HCT116 (cell line): ENCODE measurements around the gene FLNC. TPM values are rescaled to one million over a fixed set of nuclear protein-coding genes. Genes with fewer than 3 reads are reported as not detected.
A peak's percentile ranks its signal among the peaks of the same experiment; 100 is the strongest.

Experiments
- ATAC-seq: fragments of 200-7000 bp; cut with Tn5 transposase; 2 replicates; pipeline ENCODE4 v1.9.1; 2020; ENCODE audit warnings: mild to moderate bottlenecking, moderate library complexity
- BruUV-seq: library from RNA; stranded (reverse); fragments of 400-500 nt; replicated peaks from 2 replicates; lab custom pipeline; 2021; lab: Mats Ljungman, UMichigan
- CTCF ChIA-PET: fragments of 300-600 bp; sonication (Branson Sonifier 250); formaldehyde crosslinking; loops from one replicate; lab custom pipeline; 2021; ENCODE audit warnings: antibody characterized with exemption; lab: Charles Lee
- POLR2A ChIA-PET: fragments of 300-600, 350-600 bp; sonication (Branson Sonifier 250); formaldehyde crosslinking; loops from one replicate; lab custom pipeline; 2021; ENCODE audit warnings: antibody characterized with exemption; lab: Charles Lee
- RAD21 ChIA-PET, 2 experiments: fragments of 300-600 bp; sonication (Branson Sonifier 250); formaldehyde crosslinking; loops; one replicate each; lab custom pipeline; 2023; ENCODE audit warnings: low total read pairs in 2 of 2; ENCODE audit not compliant: uncharacterized antibody in 2 of 2, unreplicated experiment in 2 of 2, low non-redundant PET in 1 of 2; lab: Charles Lee
- DNase-seq: peaks from one replicate; pipeline ENCODE4 v3.0.0-alpha.2; 2010; ENCODE audit warnings: low read depth, low spot score
- H2AFZ ChIP-seq: fragments of 200-600 bp; shearing (Covaris generic), sonication (generic); 2 replicates; pipeline ENCODE4 v1.6.1; 2017; ENCODE audit warnings: low read depth, mixed run types, mixed read lengths, antibody characterized with exemption, low read length; ENCODE audit not compliant: poor library complexity, severe bottlenecking
- H3K27ac ChIP-seq: 2 replicates; pipeline ENCODE4 v1.5.1; 2012; ENCODE audit warnings: low read depth, low read length
- H3K27me3 ChIP-seq: fragments of 200-600 bp; sonication (generic); 2 replicates; pipeline ENCODE4 v1.6.1; 2016; ENCODE audit warnings: mixed run types, low read length, mixed read lengths; ENCODE audit not compliant: insufficient read depth
- H3K36me3 ChIP-seq, 2 experiments: fragments of 200-500 bp in 1 of 2; fragments of 200-600 bp in 1 of 2; sonication (Bioruptor generic) in 1 of 2; sonication (generic) in 1 of 2; 2 replicates each; pipeline versions ENCODE4 v1.5.1 to v1.6.1; 2014 to 2016; ENCODE audit warnings: low read length in 2 of 2, inconsistent platforms in 1 of 2, mixed read lengths in 1 of 2, mixed run types in 1 of 2; ENCODE audit not compliant: insufficient read depth in 2 of 2, control insufficient read depth in 1 of 2
- H3K4me1 ChIP-seq, 2 experiments: fragments of 200-600 bp in 1 of 2; sonication (generic) in 1 of 2; 2 replicates each; pipeline versions ENCODE4 v1.5.1 to v1.6.1; 2012 to 2017; ENCODE audit warnings: low read length in 2 of 2, inconsistent platforms in 1 of 2, mild to moderate bottlenecking in 1 of 2, mixed read lengths in 1 of 2, mixed run types in 1 of 2, moderate library complexity in 1 of 2; ENCODE audit not compliant: insufficient read depth in 2 of 2, control insufficient read depth in 1 of 2
- H3K4me2 ChIP-seq: fragments of 200-600 bp; sonication (generic); 2 replicates; pipeline ENCODE4 v1.6.1; 2017; ENCODE audit warnings: mixed run types, low read length, mixed read lengths
- H3K4me3 ChIP-seq, 2 experiments: fragments of 200-600 bp in 1 of 2; sonication (generic) in 1 of 2; replicated peaks in 1 of 2; 2 replicates each; pipeline ENCODE4 v1.5.1; 2011 to 2016; ENCODE audit warnings: low read length in 2 of 2, control low read depth in 1 of 2, low read depth in 1 of 2, mild to moderate bottlenecking in 1 of 2, mixed read lengths in 1 of 2, mixed run types in 1 of 2
- H3K79me2 ChIP-seq: fragments of 200-600 bp; sonication (generic); 2 replicates; pipeline ENCODE4 v1.6.1; 2017; ENCODE audit warnings: mild to moderate bottlenecking, mixed run types, low read length, moderate library complexity, mixed read lengths; ENCODE audit not compliant: insufficient read depth
- H3K9ac ChIP-seq: fragments of 200-600 bp; sonication (generic); 2 replicates; pipeline ENCODE4 v1.6.1; 2016; ENCODE audit warnings: low read length, mixed read lengths
- H3K9me2 ChIP-seq: fragments of 200-600 bp; sonication (generic), shearing (Covaris generic); 2 replicates; pipeline ENCODE4 v1.6.1; 2017; ENCODE audit warnings: mixed run types, mild to moderate bottlenecking, moderate library complexity; ENCODE audit not compliant: insufficient read depth
- H3K9me3 ChIP-seq, 2 experiments: fragments of 200-500 bp in 1 of 2; fragments of 200-600 bp in 1 of 2; sonication (Bioruptor generic) in 1 of 2; sonication (generic) in 1 of 2; 2 replicates each; pipeline ENCODE4 v1.6.1; 2014 to 2017; ENCODE audit warnings: low read length in 2 of 2, mixed read lengths in 2 of 2, inconsistent platforms in 1 of 2, low read depth in 1 of 2, mild to moderate bottlenecking in 1 of 2, mixed run types in 1 of 2, moderate library complexity in 1 of 2; ENCODE audit not compliant: control insufficient read depth in 1 of 2, insufficient read depth in 1 of 2
- H4K20me1 ChIP-seq: fragments of 200-600 bp; sonication (generic), shearing (Covaris generic); 2 replicates; pipeline ENCODE4 v1.6.1; 2017; ENCODE audit warnings: mixed run types, mild to moderate bottlenecking, moderate library complexity; ENCODE audit not compliant: insufficient read depth
- CBX3 ChIP-seq: IDR thresholded peaks from 2 replicates; pipeline ENCODE4 v1.6.1; 2012; ENCODE audit warnings: low read depth
- CEBPB ChIP-seq: IDR thresholded peaks from 2 replicates; pipeline ENCODE4 v1.6.1; 2012; ENCODE audit warnings: low read depth
- ELF1 ChIP-seq: IDR thresholded peaks from 2 replicates; pipeline ENCODE4 v1.6.1; 2012; ENCODE audit warnings: low read depth, borderline replicate concordance
- EZH2 ChIP-seq: fragments of 200-600 bp; sonication (generic); IDR thresholded peaks from 2 replicates; pipeline ENCODE4 v1.6.1; 2017; ENCODE audit warnings: antibody characterized with exemption, mixed run types
- EZH2phosphoT487 ChIP-seq: fragments of 200-600 bp; IDR thresholded peaks from 2 replicates; pipeline ENCODE4 v1.6.1; 2018; ENCODE audit warnings: antibody characterized with exemption, borderline replicate concordance
- FOSL1 ChIP-seq: IDR thresholded peaks from 2 replicates; pipeline ENCODE4 v1.6.1; 2012; ENCODE audit warnings: low read depth
- JUND ChIP-seq: IDR thresholded peaks from 2 replicates; pipeline ENCODE4 v1.6.1; 2012
- POLR2A ChIP-seq: IDR thresholded peaks from 2 replicates; pipeline ENCODE4 v1.7.0; 2011; ENCODE audit warnings: borderline replicate concordance; ENCODE audit not compliant: insufficient read depth, insufficient read length; ENCODE audit errors: extremely low read depth
- POLR2AphosphoS5 ChIP-seq: IDR thresholded peaks from 2 replicates; pipeline ENCODE4 v1.6.1; 2011; ENCODE audit warnings: mild to moderate bottlenecking, low read depth, low read length, moderate library complexity
- RAD21 ChIP-seq: IDR thresholded peaks from 2 replicates; pipeline ENCODE4 v1.6.1; 2012; ENCODE audit warnings: low read depth, mild to moderate bottlenecking
- SIN3A ChIP-seq: IDR thresholded peaks from 2 replicates; pipeline ENCODE4 v1.6.1; 2012; ENCODE audit warnings: low read depth
- SP1 ChIP-seq: IDR thresholded peaks from 2 replicates; pipeline ENCODE4 v1.6.1; 2012; ENCODE audit warnings: low read depth
- SRF ChIP-seq: IDR thresholded peaks from 2 replicates; pipeline ENCODE4 v1.6.1; 2012; ENCODE audit warnings: low read depth
- TCF7L2 ChIP-seq: IDR thresholded peaks from 2 replicates; pipeline ENCODE4 v1.7.0; 2011; ENCODE audit warnings: borderline replicate concordance, inconsistent platforms; ENCODE audit not compliant: insufficient read depth, insufficient read length; ENCODE audit errors: extremely low read depth
- ZFX ChIP-seq: fragments of 450-650 bp; IDR thresholded peaks from 2 replicates; pipeline ENCODE4 v1.6.1; 2017
- ZNF274 ChIP-seq: fragments of 200-500 bp; sonication (Bioruptor generic); IDR thresholded peaks from 2 replicates; pipeline ENCODE4 v1.6.1; 2014; ENCODE audit warnings: mild to moderate bottlenecking, low read depth, low read length, inconsistent platforms
- intact Hi-C: fragments of 100-400 bp; cut with micrococcal nuclease; formaldehyde crosslinking; loops from 2 replicates; pipeline ENCODE4 v1.10.0; 2022
- total RNA-seq: library from RNA; stranded (reverse); gene quantifications from one replicate; pipeline ENCODE4 v1.2.1, GENCODE V29; 2021; ENCODE audit not compliant: unreplicated experiment
- TF ChIP-seq, protein P1 (sequence below): IDR thresholded peaks from 2 replicates; pipeline ENCODE4 v1.6.1; 2011; ENCODE audit warnings: mild to moderate bottlenecking, low read length, moderate library complexity; ENCODE audit not compliant: insufficient replicate concordance; ENCODE audit errors: extremely low read depth
- TF ChIP-seq, protein P2 (sequence below): IDR thresholded peaks from 2 replicates; pipeline ENCODE4 v1.6.1; 2012
- TF ChIP-seq, protein P3 (sequence below), 3 experiments: fragments of 200-600 bp in 1 of 3; sonication (generic) in 1 of 3; IDR thresholded peaks in 2 of 3; conservative IDR thresholded peaks in 1 of 3; 2 replicates each; pipeline ENCODE4 v1.5.1; 2012 to 2017; ENCODE audit warnings: low read depth in 2 of 3, low read length in 2 of 3, antibody characterized with exemption in 1 of 3, borderline replicate concordance in 1 of 3, control low read depth in 1 of 3, mild to moderate bottlenecking in 1 of 3, mixed read lengths in 1 of 3, mixed run types in 1 of 3, moderate library complexity in 1 of 3; ENCODE audit not compliant: insufficient read depth in 1 of 3

The FLNC gene
- total RNA-seq, 1 experiment from 2014 or later, result 42.8 TPM

DNA sequence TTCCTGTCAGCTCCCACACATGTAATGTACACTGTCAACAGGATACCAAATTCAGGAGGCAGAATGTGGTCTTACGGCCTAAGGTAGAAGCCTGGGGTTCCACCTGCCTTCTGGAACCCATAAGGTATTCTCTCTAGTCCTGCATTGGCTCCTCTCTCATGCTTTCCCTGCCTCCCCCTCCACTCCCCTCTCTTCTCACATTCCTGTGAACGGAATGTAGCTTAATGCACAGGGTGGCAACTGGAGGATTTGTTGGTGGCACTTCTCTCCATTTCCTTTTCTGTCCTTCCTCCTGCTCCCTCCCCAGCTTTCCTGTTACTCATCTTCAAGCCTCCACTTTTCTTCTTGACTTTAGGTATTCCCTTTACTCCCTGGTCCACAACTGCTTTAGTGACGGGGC, 11.5 kb upstream of the FLNC start (continued):
- TF ChIP-seq, protein P1, sequence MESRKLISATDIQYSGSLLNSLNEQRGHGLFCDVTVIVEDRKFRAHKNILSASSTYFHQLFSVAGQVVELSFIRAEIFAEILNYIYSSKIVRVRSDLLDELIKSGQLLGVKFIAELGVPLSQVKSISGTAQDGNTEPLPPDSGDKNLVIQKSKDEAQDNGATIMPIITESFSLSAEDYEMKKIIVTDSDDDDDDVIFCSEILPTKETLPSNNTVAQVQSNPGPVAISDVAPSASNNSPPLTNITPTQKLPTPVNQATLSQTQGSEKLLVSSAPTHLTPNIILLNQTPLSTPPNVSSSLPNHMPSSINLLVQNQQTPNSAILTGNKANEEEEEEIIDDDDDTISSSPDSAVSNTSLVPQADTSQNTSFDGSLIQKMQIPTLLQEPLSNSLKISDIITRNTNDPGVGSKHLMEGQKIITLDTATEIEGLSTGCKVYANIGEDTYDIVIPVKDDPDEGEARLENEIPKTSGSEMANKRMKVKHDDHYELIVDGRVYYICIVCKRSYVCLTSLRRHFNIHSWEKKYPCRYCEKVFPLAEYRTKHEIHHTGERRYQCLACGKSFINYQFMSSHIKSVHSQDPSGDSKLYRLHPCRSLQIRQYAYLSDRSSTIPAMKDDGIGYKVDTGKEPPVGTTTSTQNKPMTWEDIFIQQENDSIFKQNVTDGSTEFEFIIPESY, result no peak
- no peak for TF ChIP-seq ZNF274

DNA sequence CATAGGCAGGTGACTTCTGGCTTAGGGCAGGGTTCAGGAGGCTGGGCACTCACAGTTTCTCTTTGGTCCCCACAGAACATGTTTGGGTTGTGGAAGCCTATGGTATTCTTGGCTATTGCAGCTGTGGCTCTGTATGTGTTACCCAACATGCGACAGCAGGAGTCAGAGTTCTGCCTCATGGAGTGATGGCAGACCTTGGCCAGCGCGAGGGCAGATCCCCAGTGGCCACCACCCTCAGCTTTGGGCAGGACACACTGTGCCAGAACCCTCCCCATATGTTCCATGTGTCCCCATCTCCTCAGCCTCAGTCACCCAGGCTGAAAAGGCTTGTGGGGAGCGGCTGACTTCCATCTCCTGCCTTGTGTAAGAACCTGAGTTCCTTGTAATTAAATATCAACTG, 8.5 kb upstream of the FLNC start:
- no peaks in the 10 kb centered on the region for H3K36me3 ChIP-seq
- H3K79me2 ChIP-seq, result no peaks in the 10 kb centered on the region
- RAD21 ChIA-PET, result no interaction called here
- CTCF ChIA-PET, result no interaction called here
- H3K9ac ChIP-seq, result no peak overlapping the region
- no peaks in the 10 kb centered on the region for H4K20me1 ChIP-seq
- peaks cover 3 to 4% of the 10 kb centered on the region in 2 experiments for H3K4me1 ChIP-seq
- ATAC-seq (peak; percentile 42; the same call in 1 of the 2 replicates), DNase-seq (no peak)
- no peak overlapping the region for H3K4me2 ChIP-seq
- H3K27ac ChIP-seq, result no peak overlapping the region
- no peak overlapping the region for H3K4me3 ChIP-seq
- no peaks in the 10 kb centered on the region for H3K27me3 ChIP-seq
- POLR2A ChIA-PET, result no interaction called here
- no TSS peak for BruUV-seq
- intact Hi-C loops, result no loop called here
- H2AFZ ChIP-seq, result no peak overlapping the region
- H3K9me3 ChIP-seq, result no peaks in the 10 kb centered on the region
- H3K9me2 ChIP-seq, result no peaks in the 10 kb centered on the region
- TF ChIP-seq SIN3A (no peak), EZH2phosphoT487 (no peak), ZFX (no peak), SRF (no peak), SP1 (no peak), POLR2A (no peak), CEBPB (no peak), ELF1 (no peak), ZNF274 (no peak), TCF7L2 (no peak), CBX3 (no peak), POLR2AphosphoS5 (no peak), JUND (no peak), FOSL1 (no peak), EZH2 (no peak), RAD21 (no peak)
- TF ChIP-seq, protein P2, sequence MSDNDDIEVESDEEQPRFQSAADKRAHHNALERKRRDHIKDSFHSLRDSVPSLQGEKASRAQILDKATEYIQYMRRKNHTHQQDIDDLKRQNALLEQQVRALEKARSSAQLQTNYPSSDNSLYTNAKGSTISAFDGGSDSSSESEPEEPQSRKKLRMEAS, result no peak
- TF ChIP-seq, protein P1, result no peak
- TF ChIP-seq, protein P3, sequence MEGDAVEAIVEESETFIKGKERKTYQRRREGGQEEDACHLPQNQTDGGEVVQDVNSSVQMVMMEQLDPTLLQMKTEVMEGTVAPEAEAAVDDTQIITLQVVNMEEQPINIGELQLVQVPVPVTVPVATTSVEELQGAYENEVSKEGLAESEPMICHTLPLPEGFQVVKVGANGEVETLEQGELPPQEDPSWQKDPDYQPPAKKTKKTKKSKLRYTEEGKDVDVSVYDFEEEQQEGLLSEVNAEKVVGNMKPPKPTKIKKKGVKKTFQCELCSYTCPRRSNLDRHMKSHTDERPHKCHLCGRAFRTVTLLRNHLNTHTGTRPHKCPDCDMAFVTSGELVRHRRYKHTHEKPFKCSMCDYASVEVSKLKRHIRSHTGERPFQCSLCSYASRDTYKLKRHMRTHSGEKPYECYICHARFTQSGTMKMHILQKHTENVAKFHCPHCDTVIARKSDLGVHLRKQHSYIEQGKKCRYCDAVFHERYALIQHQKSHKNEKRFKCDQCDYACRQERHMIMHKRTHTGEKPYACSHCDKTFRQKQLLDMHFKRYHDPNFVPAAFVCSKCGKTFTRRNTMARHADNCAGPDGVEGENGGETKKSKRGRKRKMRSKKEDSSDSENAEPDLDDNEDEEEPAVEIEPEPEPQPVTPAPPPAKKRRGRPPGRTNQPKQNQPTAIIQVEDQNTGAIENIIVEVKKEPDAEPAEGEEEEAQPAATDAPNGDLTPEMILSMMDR (IDR thresholded peaks at IDR 0.05 in 2 of 3, conservative IDR thresholded peaks at IDR 0.05 in 1 of 3; ENCODE audit: borderline replicate concordance in 1 of 3, insufficient read depth in 1 of 3, low read depth in 2 of 3, low read length in 2 of 3), result no peak
